Measurements from ENCODE around the gene SARNP.

The SARNP gene

GRCh38 chr12:55748230-55748993, 69.1 kb downstream of the SARNP start:
- no peak for DNase-seq
- no peak for TF ChIP-seq POLR2A (IDR thresholded peaks at IDR 0.05; ENCODE audit: low read length)
- no peak for TF ChIP-seq GATA1 (IDR thresholded peaks at IDR 0.05; ENCODE audit: low read depth, low read length)

DNA sequence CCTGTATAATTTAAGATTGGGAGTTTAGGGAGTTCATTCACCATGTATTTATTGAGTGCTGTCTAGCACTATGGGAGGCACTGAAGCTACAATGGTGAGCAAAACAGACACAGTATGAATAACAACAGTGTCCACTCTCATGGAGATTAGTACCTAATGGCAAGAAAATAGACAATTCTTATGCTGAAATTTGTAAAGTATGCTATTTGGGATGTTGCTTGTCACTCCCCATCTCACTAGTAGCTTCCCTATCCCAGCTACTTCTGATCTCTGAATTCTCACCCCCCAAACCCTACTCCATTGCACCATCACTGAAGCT, 70.7 kb downstream of the SARNP start:
- TF ChIP-seq POLR2A (IDR thresholded peaks at IDR 0.05; ENCODE audit: low read length): no peak

GRCh38 chr12:55746174-55746912, 71.2 kb downstream of the SARNP start:
- DNase-seq: no peak
- TF ChIP-seq POLR2A (IDR thresholded peaks at IDR 0.05; ENCODE audit: low read length) (no peak), GATA1 (IDR thresholded peaks at IDR 0.05; ENCODE audit: low read depth, low read length) (no peak)

More for the DNA sequence above, 70.7 kb downstream of the SARNP start:
- DNase-seq: no peak

- peak; percentile 22 to 48 for DNase-seq
- TF ChIP-seq GATA1 (IDR thresholded peaks at IDR 0.05; ENCODE audit: low read depth, low read length) (no peak), POLR2A (IDR thresholded peaks at IDR 0.05; ENCODE audit: low read length) (no peak)
These were observed 72.0 kb downstream of the SARNP start for GRCh38 chr12:55745361-55746173.

GRCh38 chr12:55744340-55745030, 73.0 kb downstream of the SARNP start:
- DNase-seq: no peak
- no peak for TF ChIP-seq GATA1 (IDR thresholded peaks at IDR 0.05; ENCODE audit: low read depth, low read length)

- TF ChIP-seq POLR2A (IDR thresholded peaks at IDR 0.05; ENCODE audit: low read length) (no peak), GATA1 (IDR thresholded peaks at IDR 0.05; ENCODE audit: low read depth, low read length) (no peak)
- peak; percentile 71 to 75 for DNase-seq
These were observed 73.9 kb downstream of the SARNP start for GRCh38 chr12:55743406-55744339.

DNA sequence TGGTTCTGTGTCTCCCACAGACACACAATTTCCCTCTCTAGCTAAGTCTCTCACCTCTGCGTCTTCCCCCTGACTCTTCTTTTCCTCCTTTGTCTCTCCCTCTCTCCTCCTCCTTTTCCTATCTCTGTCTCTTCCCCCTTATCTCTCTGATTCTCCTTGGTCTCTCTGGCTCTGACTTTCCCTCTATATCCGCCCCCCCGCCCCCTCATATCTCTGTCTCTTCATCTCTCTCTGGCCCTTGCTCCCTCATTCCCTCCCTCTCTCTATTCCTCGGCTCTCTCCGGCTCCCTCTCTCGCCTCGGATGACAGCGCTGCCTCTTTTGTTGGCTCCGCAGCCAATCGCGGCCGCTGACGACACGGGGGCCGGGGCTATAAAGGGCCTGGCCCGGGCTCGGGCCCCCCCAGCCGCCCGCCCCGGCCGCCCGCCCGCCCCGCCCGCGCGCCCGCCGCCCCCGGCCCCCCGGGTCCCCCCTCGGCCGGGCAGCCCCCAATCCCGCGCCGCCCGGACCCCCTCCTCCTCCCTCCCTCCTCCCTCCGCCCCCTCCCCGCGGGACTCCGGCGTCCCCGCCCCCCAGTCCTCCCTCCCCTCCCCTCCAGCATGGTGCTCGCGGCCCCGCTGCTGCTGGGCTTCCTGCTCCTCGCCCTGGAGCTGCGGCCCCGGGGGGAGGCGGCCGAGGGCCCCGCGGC, 74.7 kb downstream of the SARNP start, which contains the start of gene GDF11:
Gene GDF11, plus strand, starts transcription at position 404 of the 687 bp plus-strand sequence. Its CDS starts 195 bp downstream, at position 599.
- TF ChIP-seq GATA1 (IDR thresholded peaks at IDR 0.05; ENCODE audit: low read depth, low read length): no peak
- TF ChIP-seq POLR2A (IDR thresholded peaks at IDR 0.05; ENCODE audit: low read length): no peak
- DNase-seq: peak; percentile 58 to 66

DNA sequence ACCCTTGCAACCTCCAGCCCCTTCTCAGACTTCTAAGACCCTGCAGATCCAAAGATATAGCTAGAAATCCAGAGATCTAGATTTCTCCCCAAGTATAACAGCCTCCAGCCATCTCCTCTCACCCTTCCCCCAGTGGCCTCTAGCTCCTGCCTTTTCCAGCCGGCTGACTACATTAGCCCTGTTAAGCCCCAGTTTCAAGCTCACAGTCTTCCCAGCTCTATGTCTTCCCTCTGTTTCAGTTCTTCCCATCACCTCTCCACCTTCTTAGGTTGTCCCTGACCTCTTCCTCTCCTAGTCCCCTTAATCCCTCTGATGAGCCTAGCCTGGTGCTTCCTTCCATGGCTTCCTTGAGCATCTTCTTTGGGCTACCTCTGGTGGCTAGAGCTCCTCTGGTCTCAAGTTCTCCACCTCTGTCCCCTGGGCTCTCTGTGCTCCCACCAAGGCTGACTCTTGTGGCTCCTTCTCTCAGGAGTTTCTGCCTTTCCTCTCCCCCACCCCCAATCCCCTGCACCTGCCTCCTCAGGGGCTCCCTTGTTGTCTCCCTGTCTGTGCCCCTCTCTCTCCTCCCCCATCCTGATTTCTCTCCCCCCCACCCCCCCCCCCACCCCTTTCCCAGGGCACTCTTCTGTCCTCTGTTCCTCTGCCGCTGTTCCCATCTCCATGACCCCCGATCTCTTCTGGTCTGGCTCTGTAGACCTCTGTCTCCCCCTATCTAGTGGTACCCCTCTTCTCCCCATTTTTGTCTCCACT, 75.4 kb downstream of the SARNP start:
- no peak for DNase-seq
- TF ChIP-seq GATA1 (IDR thresholded peaks at IDR 0.05; ENCODE audit: low read depth, low read length): no peak
- no peak for TF ChIP-seq POLR2A (IDR thresholded peaks at IDR 0.05; ENCODE audit: low read length)

DNA sequence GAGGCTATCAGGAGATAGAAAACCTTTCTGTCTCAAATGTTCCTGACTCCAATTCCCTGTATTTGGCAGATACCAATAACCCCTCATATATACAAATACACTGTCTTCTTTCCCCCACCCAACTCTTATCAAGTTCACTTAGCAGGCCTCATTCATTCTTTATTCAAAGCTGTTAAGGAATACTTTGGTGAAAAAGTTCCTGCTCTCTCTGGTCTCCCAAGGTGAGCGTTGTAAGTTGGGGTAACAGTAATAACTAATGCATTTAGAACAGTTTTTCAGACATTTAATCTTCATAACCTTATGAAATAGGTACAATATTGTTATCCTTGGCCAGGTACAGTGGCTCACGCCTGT, 78.5 kb downstream of the SARNP start:
- no peak for TF ChIP-seq GATA1 (IDR thresholded peaks at IDR 0.05; ENCODE audit: low read depth, low read length)
- TF ChIP-seq POLR2A (IDR thresholded peaks at IDR 0.05; ENCODE audit: low read length): no peak

GRCh38 chr12:55738123-55739024, 79.2 kb downstream of the SARNP start:
- peak; percentile 89 to 91 for DNase-seq
- TF ChIP-seq GATA1 (IDR thresholded peaks at IDR 0.05; ENCODE audit: low read depth, low read length): no peak
- TF ChIP-seq POLR2A (IDR thresholded peaks at IDR 0.05; ENCODE audit: low read length): peak; percentile 51

More for the DNA sequence above, 78.5 kb downstream of the SARNP start:
- no peak for DNase-seq
